GM15510 (cell line): ENCODE measurements around the gene CDCA7L.

Source experiments
- POLR2A ChIP-seq: IDR thresholded peaks from 3 replicates; pipeline ENCODE4 v1.6.1; 2011; ENCODE audit warnings: borderline replicate concordance; ENCODE audit not compliant: insufficient read length; ENCODE audit errors: extremely low read depth

Gene CDCA7L

GRCh38 chr7:21947946-21948345, 2.2 kb upstream of the CDCA7L start:
- TF ChIP-seq POLR2A, result no peak

GRCh38 chr7:21947056-21947455, 1.4 kb upstream of the CDCA7L start:
- no peak for TF ChIP-seq POLR2A

- no peak for TF ChIP-seq POLR2A
Measured at GRCh38 chr7:21946222-21946709, 567 bp upstream of the CDCA7L start.

GRCh38 chr7:21944616-21945453, 864 bp downstream of the CDCA7L start:
- no peak for TF ChIP-seq POLR2A

GRCh38 chr7:21943436-21943835, 2.3 kb downstream of the CDCA7L start:
- no peak for TF ChIP-seq POLR2A

- no peak for TF ChIP-seq POLR2A
Measured at GRCh38 chr7:21942955-21943354, 2.7 kb downstream of the CDCA7L start.

- no peak for TF ChIP-seq POLR2A
Measured at GRCh38 chr7:21941611-21942141, 4.0 kb downstream of the CDCA7L start.

- TF ChIP-seq POLR2A, result no peak
Measured at GRCh38 chr7:21939858-21940372, 5.8 kb downstream of the CDCA7L start.

GRCh38 chr7:21939136-21939857, 6.4 kb downstream of the CDCA7L start:
- no peak for TF ChIP-seq POLR2A

GRCh38 chr7:21938463-21938862, 7.2 kb downstream of the CDCA7L start:
- no peak for TF ChIP-seq POLR2A

- no peak for TF ChIP-seq POLR2A
Measured at GRCh38 chr7:21934808-21935207, 10.9 kb downstream of the CDCA7L start.

- TF ChIP-seq POLR2A, result no peak
Measured at GRCh38 chr7:21927693-21928092, 18.0 kb downstream of the CDCA7L start.

GRCh38 chr7:21926448-21926847, 19.3 kb downstream of the CDCA7L start:
- TF ChIP-seq POLR2A, result no peak

- no peak for TF ChIP-seq POLR2A
Measured at GRCh38 chr7:21923658-21924057, 22.0 kb downstream of the CDCA7L start.

GRCh38 chr7:21922605-21923004, 23.1 kb downstream of the CDCA7L start:
- no peak for TF ChIP-seq POLR2A
